PFSK-1 (cell line): ENCODE measurements around the gene SIGLEC10.

Experiments
- FOXP2 ChIP-seq: optimal IDR thresholded peaks from 2 replicates; pipeline ENCODE3; 2011; ENCODE audit warnings: borderline replicate concordance, control low read depth, inconsistent platforms; ENCODE audit not compliant: insufficient read depth; ENCODE audit errors: extremely low read length, extremely low read depth
- POLR2AphosphoS5 ChIP-seq: IDR thresholded peaks from 2 replicates; pipeline ENCODE4 v1.6.1; 2012; ENCODE audit warnings: low read depth, mild to moderate bottlenecking, control low read depth, low read length, moderate library complexity

DNA sequence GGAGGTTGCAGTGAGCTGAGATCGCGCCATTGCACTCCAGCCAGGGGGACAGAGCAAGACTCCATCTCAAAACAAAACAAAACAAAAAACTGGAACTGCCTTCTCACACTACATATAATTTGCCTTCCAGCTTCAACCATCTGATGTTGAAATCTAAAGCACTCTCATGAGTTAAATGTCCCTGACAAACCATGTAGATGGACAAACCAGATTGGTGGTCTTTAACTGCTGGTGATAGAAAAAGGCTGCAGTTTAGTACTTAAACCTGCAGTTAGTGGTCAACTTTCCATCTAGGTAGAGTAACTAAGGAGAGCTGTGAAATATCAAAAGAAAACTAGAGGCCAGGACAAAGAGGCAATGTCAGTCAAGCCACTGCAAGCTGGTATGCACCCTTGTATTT, 21.3 kb downstream of the SIGLEC10 start:
- TF ChIP-seq POLR2AphosphoS5 (no peak), FOXP2 (no peak)
